Keratinocyte (primary cell): ENCODE data around the gene ADAM22. TPM values are rescaled to one million over a fixed set of nuclear protein-coding genes. Genes with fewer than 3 reads are reported as not detected.

Experiments used
- DNase-seq: peaks from one replicate; pipeline ENCODE4 v3.0.0-alpha.2; 2011; ENCODE audit warnings: low read depth, missing footprints, low spot score
- FAIRE-seq: peaks from 2 replicates; lab custom pipeline; 2011; peaks lifted over from hg19 to GRCh38; lab: Jason Lieb, UNC
- H2AFZ ChIP-seq: 2 replicates; pipeline ENCODE4 v1.6.0; 2012; ENCODE audit warnings: low read length, control low read depth, inconsistent platforms; ENCODE audit not compliant: control insufficient read depth
- H3K27ac ChIP-seq: 2 replicates; pipeline ENCODE4 v1.5.1; 2011; ENCODE audit warnings: low read length; ENCODE audit not compliant: control insufficient read depth, insufficient read depth
- H3K27me3 ChIP-seq: 3 replicates; pipeline ENCODE4 v1.6.0; 2011; ENCODE audit warnings: low read length; ENCODE audit not compliant: control insufficient read depth, insufficient read depth; ENCODE audit errors: extremely low read depth
- H3K36me3 ChIP-seq, 2 experiments: 2 replicates in 1 of 2; 3 replicates in 1 of 2; pipeline ENCODE4 v1.5.1; 2011; ENCODE audit warnings: low read length in 2 of 2, mild to moderate bottlenecking in 1 of 2; ENCODE audit not compliant: control insufficient read depth in 2 of 2, insufficient read depth in 2 of 2; ENCODE audit errors: extremely low read depth in 1 of 2
- H3K4me1 ChIP-seq: 3 replicates; pipeline ENCODE4 v1.5.1; 2011; ENCODE audit warnings: low read length; ENCODE audit not compliant: control insufficient read depth, insufficient read depth; ENCODE audit errors: extremely low read depth
- H3K4me2 ChIP-seq: 3 replicates; pipeline ENCODE4 v1.6.0; 2011; ENCODE audit warnings: low read depth, low read length; ENCODE audit not compliant: control insufficient read depth, insufficient read depth; ENCODE audit errors: extremely low read depth
- H3K4me3 ChIP-seq, 3 experiments: fragments of 200-600 bp in 1 of 3; sonication (generic) in 1 of 3; 2 replicates in 2 of 3; 3 replicates in 1 of 3; pipeline ENCODE4 v1.5.1; 2011 to 2016; ENCODE audit warnings: low read length in 3 of 3, mild to moderate bottlenecking in 3 of 3, control low read depth in 2 of 3, inconsistent platforms in 1 of 3, low read depth in 1 of 3, mixed read lengths in 1 of 3, mixed run types in 1 of 3, moderate library complexity in 1 of 3; ENCODE audit not compliant: control insufficient read depth in 2 of 3, insufficient read depth in 2 of 3; ENCODE audit errors: extremely low read depth in 1 of 3
- H3K79me2 ChIP-seq: 2 replicates; pipeline ENCODE4 v1.6.0; 2012; ENCODE audit warnings: low read length; ENCODE audit not compliant: control insufficient read depth, insufficient read depth
- H3K9ac ChIP-seq: 3 replicates; pipeline ENCODE4 v1.6.0; 2011; ENCODE audit warnings: low read length; ENCODE audit not compliant: control insufficient read depth, insufficient read depth; ENCODE audit errors: extremely low read depth
- H3K9me1 ChIP-seq: 3 replicates; pipeline ENCODE4 v1.6.0; 2011; ENCODE audit warnings: low read length; ENCODE audit not compliant: control insufficient read depth, insufficient read depth; ENCODE audit errors: extremely low read depth
- H3K9me3 ChIP-seq: 2 replicates; pipeline ENCODE4 v1.5.1; 2012; ENCODE audit warnings: low read depth, low read length; ENCODE audit not compliant: control insufficient read depth
- H4K20me1 ChIP-seq: 3 replicates; pipeline ENCODE4 v1.6.0; 2011; ENCODE audit warnings: low read length; ENCODE audit not compliant: control insufficient read depth, insufficient read depth; ENCODE audit errors: extremely low read depth
- EZH2 ChIP-seq: IDR thresholded peaks from one replicate; pipeline ENCODE4 v1.6.1; 2012; ENCODE audit warnings: inconsistent platforms, mild to moderate bottlenecking, low read length, moderate library complexity
- dilution Hi-C: fragments of 300-500 bp; cut with MboI; formaldehyde crosslinking; loops from one replicate; pipeline ENCODE4 v1.7.0; 2020; ENCODE audit warnings: low sequenced_read_pairs; ENCODE audit not compliant: extremely low pct_ligation_motif_present
- polyA plus RNA-seq, 5 experiments: library from polyadenylated mRNA; depleted of rRNA in 3 of 5; stranded (reverse) in 3 of 5; stranded (forward) in 1 of 5; unstranded in 1 of 5; fragments of >200 nt; gene quantifications; 1 replicate in 1 of 5; 2 replicates in 3 of 5; 3 replicates in 1 of 5; pipeline versions ENCODE4 v1.2.1 to v1.2.3, GENCODE V29; 2011 to 2012; ENCODE audit warnings: missing spikeins in 2 of 5, low read depth in 1 of 5, low replicate concordance in 1 of 5
- TF ChIP-seq, protein P1 (sequence below), 3 experiments: IDR thresholded peaks in 1 of 3; conservative IDR thresholded peaks in 1 of 3; optimal IDR thresholded peaks in 1 of 3; 2 replicates in 2 of 3; 3 replicates in 1 of 3; pipeline versions ENCODE3 to v1.5.1; 2011; ENCODE audit warnings: low read length in 3 of 3, mild to moderate bottlenecking in 3 of 3, moderate library complexity in 2 of 3, control low read depth in 1 of 3, inconsistent platforms in 1 of 3; ENCODE audit not compliant: insufficient read depth in 2 of 3; ENCODE audit errors: extremely low read depth in 1 of 3

The ADAM22 gene
- polyA plus RNA-seq, 1 donor (not counting 4 experiments of a cell fraction or from before 2014, with no cell fraction given): 0.07 TPM

GRCh38 chr7:88150033-88150432 is 216.0 kb downstream of the ADAM22 start:
- no peak for FAIRE-seq
- Histone ChIP-seq H3K27ac (no peak overlapping the region), H3K79me2 (no peaks in the 10 kb centered on the region), H3K9ac (no peak overlapping the region), H2AFZ (no peak overlapping the region), H3K9me3 (no peaks in the 10 kb centered on the region), H3K9me1 (no peaks in the 10 kb centered on the region), H4K20me1 (no peaks in the 10 kb centered on the region), H3K4me2 (no peak overlapping the region), H3K4me3 (no peak overlapping the region), H3K27me3 (peaks cover 3% of the 10 kb centered on the region), H3K36me3 (no peaks in the 10 kb centered on the region), H3K4me1 (no peaks in the 10 kb centered on the region)
- TF ChIP-seq, protein P1, sequence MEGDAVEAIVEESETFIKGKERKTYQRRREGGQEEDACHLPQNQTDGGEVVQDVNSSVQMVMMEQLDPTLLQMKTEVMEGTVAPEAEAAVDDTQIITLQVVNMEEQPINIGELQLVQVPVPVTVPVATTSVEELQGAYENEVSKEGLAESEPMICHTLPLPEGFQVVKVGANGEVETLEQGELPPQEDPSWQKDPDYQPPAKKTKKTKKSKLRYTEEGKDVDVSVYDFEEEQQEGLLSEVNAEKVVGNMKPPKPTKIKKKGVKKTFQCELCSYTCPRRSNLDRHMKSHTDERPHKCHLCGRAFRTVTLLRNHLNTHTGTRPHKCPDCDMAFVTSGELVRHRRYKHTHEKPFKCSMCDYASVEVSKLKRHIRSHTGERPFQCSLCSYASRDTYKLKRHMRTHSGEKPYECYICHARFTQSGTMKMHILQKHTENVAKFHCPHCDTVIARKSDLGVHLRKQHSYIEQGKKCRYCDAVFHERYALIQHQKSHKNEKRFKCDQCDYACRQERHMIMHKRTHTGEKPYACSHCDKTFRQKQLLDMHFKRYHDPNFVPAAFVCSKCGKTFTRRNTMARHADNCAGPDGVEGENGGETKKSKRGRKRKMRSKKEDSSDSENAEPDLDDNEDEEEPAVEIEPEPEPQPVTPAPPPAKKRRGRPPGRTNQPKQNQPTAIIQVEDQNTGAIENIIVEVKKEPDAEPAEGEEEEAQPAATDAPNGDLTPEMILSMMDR (optimal IDR thresholded peaks at IDR 0.05 in 1 of 3, IDR thresholded peaks at IDR 0.05 in 1 of 3, conservative IDR thresholded peaks at IDR 0.05 in 1 of 3; ENCODE audit: extremely low read depth in 1 of 3, insufficient read depth in 2 of 3, low read length in 3 of 3): no peak
- TF ChIP-seq EZH2: no peak
- dilution Hi-C loops: no loop called here
- no peak for DNase-seq

- Histone ChIP-seq H4K20me1 (no peaks in the 10 kb centered on the region), H3K4me1 (no peaks in the 10 kb centered on the region), H3K36me3 (no peaks in the 10 kb centered on the region), H3K9me1 (no peaks in the 10 kb centered on the region), H2AFZ (no peak overlapping the region), H3K9ac (no peak overlapping the region), H3K79me2 (no peaks in the 10 kb centered on the region), H3K27ac (no peak overlapping the region), H3K27me3 (peaks cover 3% of the 10 kb centered on the region), H3K4me3 (no peak overlapping the region), H3K9me3 (no peaks in the 10 kb centered on the region), H3K4me2 (no peak overlapping the region)
- DNase-seq (no peak), FAIRE-seq (no peak)
- TF ChIP-seq, protein P1 (optimal IDR thresholded peaks at IDR 0.05 in 1 of 3, IDR thresholded peaks at IDR 0.05 in 1 of 3, conservative IDR thresholded peaks at IDR 0.05 in 1 of 3; ENCODE audit: extremely low read depth in 1 of 3, insufficient read depth in 2 of 3, low read length in 3 of 3): no peak
- TF ChIP-seq EZH2: no peak
- dilution Hi-C loops: no loop called here
These were observed 217.2 kb downstream of the ADAM22 start for GRCh38 chr7:88151119-88151790.
